Skin epidermis (tissue), 12 donors: Measurements from ENCODE around the gene PLCG1.

Experiments used
- H3K27ac ChIP-seq, 21 experiments: fragments of 200-600 bp; sonication (generic) in 11 of 21; one replicate each; pipeline ENCODE4 v1.5.0; 2020; ENCODE audit warnings: mild to moderate bottlenecking in 3 of 21, inconsistent platforms in 2 of 21, moderate library complexity in 2 of 21
- H3K4me3 ChIP-seq, 7 experiments: fragments of 200-600 bp; sonication (generic) in 2 of 7; one replicate each; pipeline ENCODE4 v1.5.0; 2020; ENCODE audit warnings: inconsistent platforms in 2 of 7, mild to moderate bottlenecking in 2 of 7, moderate library complexity in 1 of 7

Gene PLCG1

DNA sequence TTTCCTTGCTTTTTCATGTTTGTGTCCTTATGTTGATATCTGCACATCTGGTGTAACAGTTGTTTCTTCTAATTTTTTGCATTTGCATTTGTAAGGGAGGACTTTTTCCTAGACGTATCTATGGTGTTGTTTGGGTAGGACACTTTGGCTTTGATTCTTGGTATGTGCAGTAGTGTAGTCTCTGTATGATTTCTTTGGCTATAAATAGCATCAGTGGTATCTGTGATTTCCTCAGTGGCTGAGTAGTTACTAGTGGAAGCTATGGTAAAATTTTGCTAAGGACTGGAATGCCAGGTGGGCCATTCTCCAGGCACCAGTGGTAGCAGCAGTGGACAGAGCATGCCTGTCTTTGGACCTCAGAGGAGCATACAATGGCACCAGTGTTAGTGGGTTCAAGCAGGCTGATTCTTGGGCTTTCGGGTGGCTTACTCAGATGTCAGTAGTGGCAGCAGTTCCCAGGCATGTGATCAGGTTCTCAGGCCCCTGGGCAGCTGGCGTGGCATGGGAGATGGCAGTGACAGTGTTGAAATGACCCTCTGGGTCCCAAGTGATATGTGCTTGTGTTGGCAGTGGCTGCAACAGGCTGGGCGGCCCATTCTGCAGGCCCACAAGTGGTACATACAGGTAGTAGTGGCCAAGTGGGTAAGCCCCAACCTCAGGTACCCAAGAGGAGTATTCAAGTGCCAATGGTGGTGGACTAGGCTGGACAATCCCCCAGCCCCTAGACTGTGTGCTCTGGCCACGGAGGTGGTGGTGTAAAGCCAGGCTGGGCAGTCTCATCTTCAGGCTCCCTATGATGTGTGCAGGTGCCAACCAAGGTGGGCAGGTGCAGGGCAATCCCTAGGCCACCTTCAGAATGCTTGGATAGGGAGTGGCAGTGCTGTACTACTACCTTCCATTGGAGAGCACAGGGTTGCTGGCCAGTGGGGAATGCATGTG lies 54.5 kb downstream of the PLCG1 start:
- Histone ChIP-seq H3K4me3 (no peak overlapping the region), H3K27ac (no peak overlapping the region)

DNA sequence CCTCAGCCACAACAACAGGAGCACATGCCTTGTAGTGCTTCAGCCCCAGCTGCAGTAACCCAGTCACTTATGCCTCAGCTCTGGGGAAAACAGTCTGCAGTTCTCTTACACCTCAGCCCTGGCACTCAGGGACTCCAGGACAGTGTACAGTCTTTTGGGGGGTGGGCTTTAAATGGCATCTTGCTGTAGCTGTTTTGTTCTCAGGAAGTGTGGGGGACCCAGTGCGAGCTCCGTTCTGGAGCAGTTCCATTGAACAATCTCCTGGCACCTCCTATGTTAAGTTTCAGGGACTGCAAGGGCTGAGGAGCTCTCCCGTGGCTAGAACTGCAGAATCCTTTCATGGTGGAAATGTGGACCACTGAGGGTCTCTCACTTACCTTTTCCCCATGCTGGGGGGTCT lies 55.2 kb downstream of the PLCG1 start:
- Histone ChIP-seq H3K27ac (no peak overlapping the region), H3K4me3 (no peak overlapping the region)

DNA sequence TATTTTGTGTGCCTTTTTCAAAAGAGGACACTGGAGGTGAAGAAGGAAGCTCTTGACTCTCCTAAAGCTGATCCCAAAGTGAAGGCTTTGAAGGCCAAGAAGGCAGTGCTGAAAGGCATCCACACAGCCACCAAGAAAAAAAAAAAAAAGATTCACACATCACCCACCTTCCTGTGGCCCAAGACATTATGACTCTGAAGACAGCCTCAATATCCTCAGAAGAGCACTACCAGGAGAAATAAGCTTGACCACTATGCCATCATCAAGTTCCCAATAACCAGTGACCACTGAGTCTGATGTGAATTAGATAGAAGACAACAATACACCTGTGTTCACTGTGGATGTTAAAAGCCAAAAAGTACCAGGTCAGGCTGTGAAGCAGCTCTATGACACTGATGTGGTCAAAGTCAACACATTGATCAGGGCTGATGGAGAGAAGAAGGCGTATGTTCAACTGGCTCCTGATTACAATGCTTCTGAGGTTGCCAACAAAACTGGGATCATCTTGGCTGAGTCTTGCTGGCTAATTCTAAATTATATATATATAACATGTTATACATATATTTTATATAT lies 59.4 kb downstream of the PLCG1 start:
- Histone ChIP-seq H3K27ac (no peak overlapping the region), H3K4me3 (no peak overlapping the region)

DNA sequence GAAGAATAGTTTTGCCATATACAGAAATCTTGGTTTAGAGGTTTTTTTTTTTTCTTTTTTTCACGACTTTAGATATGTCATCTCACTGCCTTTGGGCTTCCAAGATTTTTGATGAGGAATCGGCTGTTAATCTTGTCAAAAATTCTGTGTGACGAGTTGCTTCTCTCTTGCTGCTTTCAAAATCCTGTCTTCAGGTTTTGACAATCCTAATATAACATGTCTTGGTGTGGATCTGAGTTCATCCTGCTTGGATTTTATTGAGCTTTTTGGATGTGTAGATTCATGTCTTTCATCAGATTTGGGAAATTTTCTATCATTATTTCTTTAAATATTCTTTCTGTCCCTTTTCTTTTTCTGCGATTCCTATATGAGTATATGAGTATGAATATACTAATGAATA lies 61.1 kb downstream of the PLCG1 start:
- Histone ChIP-seq H3K27ac (no peak overlapping the region), H3K4me3 (no peak overlapping the region)

DNA sequence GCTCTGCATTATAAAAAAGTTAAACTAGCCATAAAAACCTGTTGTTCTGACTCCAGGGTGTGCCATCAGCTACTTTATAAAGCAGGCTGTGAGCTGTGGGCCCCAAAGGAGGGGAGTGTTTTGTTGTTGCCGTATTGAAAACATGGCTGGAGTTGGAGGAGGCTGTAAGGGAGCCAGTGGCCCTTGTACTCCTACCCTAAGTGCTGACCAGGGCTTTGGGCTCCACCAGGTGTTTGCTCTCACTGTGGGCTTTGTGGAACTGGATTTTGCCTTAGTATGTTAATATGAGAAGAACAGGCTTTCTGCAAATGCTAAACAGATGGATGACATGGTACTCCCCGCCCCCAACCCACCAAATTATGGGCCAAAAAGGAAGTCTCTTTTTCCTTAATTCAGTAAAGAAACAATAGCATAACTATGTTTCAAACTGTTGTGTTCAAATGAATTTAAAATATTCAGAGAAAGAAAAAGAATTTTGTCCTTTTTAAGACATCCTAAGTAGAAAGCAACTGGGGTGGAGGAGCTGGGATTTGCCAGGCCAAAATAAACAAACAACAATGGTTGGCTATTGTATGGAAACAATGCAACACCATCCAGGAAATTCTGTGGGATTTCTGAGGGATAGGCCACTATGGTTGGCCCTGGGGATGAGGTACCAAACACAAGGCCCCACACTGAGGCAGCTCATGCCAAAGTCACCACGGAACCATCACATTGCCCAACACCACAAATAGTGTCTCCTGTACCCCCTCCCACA lies 63.3 kb downstream of the PLCG1 start:
- H3K4me3 ChIP-seq = no peak overlapping the region
- peak overlapping the region in 1 of 21 experiments; percentile 51 for H3K27ac ChIP-seq

DNA sequence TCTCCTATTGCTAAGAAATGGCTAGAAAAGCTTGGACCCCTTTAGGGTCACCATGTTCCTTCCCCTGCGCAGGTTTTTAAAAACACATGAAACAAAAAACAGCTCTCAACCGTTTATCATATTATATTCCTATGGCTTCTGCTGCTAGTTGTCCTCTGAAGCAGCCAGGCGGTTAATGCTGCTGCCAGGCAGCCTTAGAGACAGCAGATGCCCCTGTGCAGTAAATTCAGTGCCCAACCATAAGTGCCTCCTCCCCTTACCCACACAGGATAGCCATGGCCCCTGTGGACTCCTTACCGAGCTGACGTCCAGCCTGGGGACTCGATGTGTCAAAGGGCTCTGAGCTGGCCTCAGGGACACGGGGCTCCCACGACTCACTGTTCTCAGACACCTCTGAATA lies 64.4 kb downstream of the PLCG1 start:
- no peak overlapping the region for H3K27ac ChIP-seq
- H3K4me3 ChIP-seq = no peak overlapping the region

DNA sequence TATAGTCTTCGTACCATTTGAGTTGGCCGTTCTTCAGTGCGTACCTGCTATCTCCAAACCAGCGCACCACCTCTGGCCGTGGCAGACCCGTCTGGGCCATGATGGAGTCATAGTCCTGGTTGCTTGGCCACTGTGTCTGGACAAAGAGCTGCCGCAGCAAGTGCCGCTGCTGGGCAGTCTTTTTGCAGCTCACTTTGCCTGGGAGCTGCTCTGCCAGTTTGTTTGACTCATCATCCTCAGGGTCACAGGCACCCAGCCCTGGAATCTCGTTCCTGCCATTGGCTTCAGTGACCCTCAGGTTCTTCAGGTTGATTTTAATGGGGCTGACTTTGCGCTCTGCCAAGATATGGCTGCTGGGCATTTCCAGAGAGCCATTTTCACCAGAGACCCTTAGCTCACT lies 65.1 kb downstream of the PLCG1 start:
- Histone ChIP-seq H3K4me3 (no peak overlapping the region), H3K27ac (no peak overlapping the region)

DNA sequence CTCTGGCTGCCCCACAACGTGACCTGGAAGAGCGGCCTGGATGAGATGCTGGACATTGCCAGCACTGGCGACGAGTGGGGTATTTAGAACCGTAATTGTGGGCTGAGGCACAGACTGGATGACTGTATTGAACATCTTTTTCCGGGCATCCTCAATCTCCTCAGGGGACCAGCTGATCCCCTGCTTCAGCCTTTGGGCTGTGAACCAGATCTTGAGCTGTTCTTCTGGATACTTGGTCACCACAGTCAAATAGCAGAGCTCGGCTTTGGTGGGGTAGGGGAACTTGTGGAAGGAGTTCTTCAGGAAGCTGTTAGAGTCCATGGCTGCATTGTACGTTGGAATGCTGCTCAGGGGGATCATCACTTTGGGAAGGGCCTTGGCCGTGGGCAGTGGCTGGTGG lies 66.3 kb downstream of the PLCG1 start:
- Histone ChIP-seq H3K4me3 (no peak overlapping the region), H3K27ac (no peak overlapping the region)

DNA sequence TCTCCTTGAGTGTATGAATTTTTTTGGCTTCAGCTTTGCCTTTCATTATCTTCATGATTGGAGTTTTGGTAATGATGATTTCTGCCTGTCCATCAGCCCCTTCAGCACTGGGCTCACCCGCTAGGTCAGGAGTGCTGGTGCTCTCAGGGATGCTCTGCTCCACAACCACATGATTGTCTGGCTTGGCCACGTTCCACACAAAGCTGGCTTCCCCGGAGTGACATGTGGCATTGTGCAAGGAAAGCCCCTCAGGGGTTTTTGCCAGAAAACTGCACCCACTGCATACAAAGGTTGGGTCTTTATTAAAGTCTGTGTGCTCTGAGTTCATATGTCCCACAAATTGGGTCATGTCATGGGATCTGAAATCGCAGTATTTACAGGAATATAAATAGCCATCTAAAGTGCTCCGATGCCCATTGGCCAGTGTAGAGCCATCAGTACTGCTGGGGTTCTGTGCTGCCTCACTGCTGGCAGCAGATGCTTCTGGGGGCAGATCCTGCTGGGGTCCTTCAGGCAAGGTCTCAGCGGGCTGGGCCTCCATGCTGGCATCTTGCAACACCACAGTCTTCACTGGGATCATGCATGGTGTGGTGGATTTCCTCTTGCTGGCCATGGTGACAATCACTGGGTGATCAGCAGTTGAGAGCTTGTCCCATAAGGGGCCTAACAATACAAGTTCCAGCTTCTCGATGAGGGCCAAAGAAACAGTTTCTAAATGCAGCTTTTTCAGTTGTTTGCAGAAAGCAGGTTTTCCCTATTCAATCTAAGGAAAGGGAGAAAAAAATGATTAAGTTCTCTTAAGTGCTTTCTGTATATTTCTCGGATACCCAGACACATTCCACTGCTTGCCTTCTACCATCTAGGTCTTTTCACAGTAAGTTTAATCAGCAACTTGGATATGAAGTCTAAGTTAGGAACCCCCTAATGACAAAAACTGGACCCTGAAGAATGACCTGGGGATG lies 67.2 kb downstream of the PLCG1 start:
- peak overlapping the region in 1 of 21 experiments; percentile 11 for H3K27ac ChIP-seq
- no peak overlapping the region for H3K4me3 ChIP-seq

DNA sequence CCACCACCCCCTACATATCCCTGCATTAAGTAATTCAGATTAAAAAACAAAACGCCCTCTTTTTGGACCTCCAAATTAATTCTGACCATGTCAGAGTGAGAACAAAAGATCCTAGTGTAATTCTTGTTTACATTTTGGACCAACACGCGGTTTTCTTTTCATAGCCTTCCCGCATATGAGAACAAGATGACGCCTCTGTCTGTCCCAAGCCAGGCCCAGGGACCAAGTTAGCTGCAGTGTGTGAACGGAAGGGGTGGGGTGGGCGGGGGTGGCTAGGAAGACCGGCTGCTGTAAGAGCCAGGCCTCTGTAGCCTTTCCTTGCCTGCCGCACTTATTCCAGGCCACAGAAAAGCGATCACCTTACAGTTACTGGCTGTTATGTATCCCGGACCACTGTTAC lies 68.0 kb downstream of the PLCG1 start:
- Histone ChIP-seq H3K4me3 (no peak overlapping the region), H3K27ac (peak overlapping the region in 1 of 21 experiments; percentile 47)

DNA sequence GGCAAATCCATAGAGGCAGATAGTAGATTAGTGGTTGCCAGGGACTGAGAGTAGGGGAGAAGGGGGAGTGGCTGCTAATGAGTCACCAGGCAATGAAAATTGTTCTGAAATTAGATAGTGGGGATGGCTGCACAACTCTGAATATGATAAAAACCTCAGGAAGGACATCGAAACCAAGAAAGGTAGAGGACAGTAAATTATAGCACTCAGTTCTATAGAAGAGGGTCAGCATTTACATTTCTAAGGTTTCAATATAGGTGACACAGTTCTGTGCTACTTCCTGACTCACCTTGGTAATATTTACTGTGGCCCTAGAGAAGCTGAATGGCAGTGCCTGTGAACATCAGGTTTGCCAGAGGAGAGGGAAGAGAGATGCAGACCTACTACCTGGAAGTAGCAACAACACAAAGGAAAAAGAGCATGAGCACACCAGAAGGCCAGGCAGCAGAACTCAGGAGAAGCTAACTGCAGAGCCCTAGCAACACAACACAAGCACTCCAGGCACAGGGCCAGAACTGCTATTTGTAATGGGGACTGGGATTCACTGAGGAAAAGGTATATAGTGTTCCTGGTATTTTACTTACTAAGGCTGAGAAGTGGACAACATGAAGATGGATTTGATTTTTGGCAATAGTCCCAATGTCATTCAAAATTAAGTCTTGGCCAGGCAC lies 75.9 kb downstream of the PLCG1 start:
- H3K27ac ChIP-seq = no peak overlapping the region
- H3K4me3 ChIP-seq = no peak overlapping the region

DNA sequence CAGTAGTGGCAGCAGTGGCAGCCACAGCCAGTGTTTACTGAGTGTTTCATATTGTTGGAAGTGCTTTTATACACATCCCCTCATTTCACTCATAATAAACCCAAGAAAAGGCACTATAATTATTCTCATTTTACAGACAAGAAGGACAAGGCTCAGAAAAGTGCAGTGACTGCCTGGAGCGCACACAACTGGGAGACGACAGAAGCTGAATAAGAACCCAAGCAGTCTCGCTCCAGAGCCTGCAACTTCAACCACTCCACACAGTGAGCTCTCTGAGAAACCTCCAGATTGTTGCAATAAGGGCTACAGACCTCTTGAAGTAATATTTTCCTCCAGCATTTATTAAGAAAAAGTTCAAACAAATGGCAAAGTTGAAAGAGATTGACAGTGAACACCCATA lies 76.9 kb downstream of the PLCG1 start:
- Histone ChIP-seq H3K4me3 (no peak overlapping the region), H3K27ac (no peak overlapping the region)

DNA sequence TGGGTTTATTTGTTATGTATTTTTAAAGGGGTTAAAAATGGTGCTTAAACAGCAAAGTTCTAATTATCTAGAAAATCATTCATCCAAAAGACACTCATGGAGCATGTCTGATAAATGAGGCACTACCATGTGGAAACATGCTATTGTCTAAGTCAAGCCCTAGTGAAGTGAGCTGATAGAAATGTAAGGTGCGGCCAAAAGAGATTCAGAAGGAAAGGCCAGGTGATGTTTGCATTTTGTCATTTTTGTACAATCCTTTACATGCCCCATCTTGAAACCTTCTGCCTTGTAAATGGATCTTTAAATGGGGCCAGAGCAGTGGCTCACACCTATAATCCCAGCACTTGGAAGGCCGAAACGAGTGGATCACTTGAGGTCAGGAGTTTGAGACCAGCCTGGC lies 77.3 kb downstream of the PLCG1 start:
- H3K4me3 ChIP-seq = no peak overlapping the region
- no peak overlapping the region for H3K27ac ChIP-seq

DNA sequence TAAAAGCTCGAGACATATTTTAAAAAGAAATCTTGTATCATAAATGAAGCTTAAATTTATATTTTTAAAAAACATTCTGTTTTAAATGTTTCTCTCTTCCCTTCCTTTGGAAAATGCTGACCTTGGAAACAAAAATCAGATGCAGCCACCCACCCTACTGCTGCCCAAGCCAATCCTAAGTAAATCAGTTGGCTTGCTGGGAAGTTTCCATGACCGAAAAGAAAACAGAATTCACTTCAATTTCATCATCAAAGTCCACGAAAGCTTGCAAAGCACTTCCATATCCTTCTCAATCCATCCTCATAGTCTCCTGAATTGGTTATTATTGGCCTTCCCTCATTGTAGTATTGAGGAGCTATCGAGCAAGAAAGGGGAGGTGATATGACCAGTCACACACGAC lies 80.1 kb downstream of the PLCG1 start:
- Histone ChIP-seq H3K27ac (no peak overlapping the region), H3K4me3 (no peak overlapping the region)

DNA sequence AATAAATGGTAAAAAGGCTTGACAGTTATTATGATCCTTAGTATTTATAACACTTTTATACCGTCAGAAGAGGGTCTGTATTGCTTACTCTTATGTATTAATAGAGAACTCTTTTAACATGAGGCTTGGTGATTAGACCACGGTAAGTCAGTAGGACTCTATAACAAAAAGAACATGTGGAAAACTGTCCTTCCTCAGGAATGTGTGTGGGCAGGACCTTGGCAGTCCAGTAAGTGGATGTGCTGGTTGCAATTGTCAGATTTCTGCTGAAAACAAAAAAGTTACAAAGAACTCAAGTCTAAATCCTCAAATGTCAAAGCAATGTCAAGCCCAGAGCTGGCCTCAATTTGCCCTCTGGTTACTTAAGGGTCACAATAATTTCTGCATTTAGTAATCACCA lies 81.1 kb downstream of the PLCG1 start:
- H3K4me3 ChIP-seq = no peak overlapping the region
- peak overlapping the region in 1 of 21 experiments; percentile 24 for H3K27ac ChIP-seq

DNA sequence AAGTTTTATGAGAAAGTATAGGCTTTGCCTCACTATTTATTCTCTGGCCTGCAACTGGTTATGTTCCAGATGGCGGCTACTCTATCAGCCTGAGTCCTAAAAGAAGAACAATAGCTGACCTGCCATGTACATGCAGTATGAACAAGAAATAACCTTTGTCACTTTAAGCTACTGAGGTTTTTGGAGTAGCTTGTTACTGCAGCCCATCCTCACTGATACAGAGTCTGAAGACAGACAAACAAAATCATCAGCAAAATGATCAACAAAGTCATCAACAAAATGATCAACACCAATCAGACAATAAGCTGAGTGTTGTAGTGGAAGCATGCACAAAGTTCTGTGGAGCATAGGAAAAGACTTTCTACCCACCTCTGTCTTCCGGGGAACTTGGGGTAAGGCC lies 82.5 kb downstream of the PLCG1 start:
- H3K4me3 ChIP-seq = no peak overlapping the region
- H3K27ac ChIP-seq = no peak overlapping the region

DNA sequence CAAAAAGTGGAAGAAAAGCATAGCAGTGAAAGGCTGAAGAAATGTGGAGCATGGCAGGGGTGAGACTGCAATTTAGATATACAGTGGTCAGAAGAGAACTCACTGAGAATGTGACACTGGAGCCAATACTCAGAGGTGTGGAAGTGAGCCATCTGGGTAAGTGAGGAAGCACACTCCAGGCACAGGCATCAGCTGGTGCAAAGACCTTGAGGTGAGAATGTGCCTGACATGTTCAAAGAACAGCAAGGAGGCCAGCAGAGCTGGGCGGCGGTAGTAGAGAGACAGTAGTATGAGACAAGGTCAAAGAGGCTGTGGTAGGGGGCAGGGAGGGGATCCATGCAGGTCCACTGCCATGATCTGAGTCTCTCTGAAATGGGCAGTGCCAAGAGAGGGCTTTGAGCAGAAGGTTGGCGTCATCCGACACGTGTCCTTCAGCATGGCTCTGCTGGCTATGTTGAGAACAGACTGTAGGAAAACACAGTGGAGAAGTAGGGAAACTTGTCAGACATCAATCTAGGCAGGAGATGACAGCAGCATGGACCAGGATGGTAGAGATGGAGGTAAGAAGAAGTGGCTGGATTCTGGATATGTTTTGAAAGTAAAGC lies 84.4 kb downstream of the PLCG1 start:
- peak overlapping the region in 5 of 21 experiments; percentile 22 to 58 (median 42) for H3K27ac ChIP-seq
- H3K4me3 ChIP-seq = no peak overlapping the region

DNA sequence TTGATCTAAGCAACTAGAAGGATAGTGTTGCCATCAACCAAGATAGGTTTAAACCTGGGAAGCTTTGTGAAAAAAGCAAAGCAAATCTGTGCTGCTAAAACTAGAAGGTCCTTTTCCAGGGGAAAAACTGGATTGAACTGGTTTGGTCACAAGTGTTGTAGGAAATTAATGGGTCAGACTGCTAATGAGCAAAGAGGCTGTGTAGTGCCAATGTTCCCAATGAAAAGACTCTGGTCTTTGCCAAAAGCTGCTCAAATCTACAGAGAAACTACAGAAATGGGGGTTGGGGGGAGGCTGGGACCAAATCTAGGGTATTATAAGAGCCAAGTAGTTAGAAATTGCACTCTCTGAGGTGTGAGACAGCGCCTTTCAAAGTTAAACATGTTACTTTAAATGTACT lies 85.0 kb downstream of the PLCG1 start:
- Histone ChIP-seq H3K4me3 (no peak overlapping the region), H3K27ac (peak overlapping the region in 5 of 21 experiments; percentile 22 to 58 (median 42))

DNA sequence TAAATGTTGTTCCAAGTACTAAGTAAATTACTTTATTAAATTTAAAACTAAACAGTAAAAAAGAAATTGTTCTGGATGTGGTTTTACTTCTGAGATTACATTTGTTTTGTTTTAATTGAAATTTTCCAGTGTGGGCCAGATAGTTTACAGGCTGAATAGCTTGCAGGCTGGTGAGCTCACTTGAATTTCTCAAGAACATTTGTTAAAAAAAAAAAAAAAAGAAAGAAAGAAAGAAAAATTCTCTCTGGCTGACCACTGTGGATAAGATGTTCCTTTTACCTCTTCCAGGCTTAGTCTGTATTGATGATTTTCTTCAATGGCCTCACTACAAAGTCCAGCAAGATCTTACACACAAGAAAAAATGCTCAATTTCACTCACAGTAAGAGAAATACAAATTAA lies 85.4 kb downstream of the PLCG1 start:
- no peak overlapping the region for H3K4me3 ChIP-seq
- H3K27ac ChIP-seq = peak overlapping the region in 3 of 21 experiments; percentile 30 to 57 (median 42)
